GM18502 (cell line): ENCODE measurements around the gene LRCH3.
"Not testable (repeated sequence)": the region's sequence is repeated elsewhere in the genome, so short reads cannot be mapped to it uniquely, and the experiment has no call there.

ENCODE experiments used
- ATAC-seq: cut with Tn5 transposase; IDR thresholded peaks from one replicate; pipeline ENCODE4 v1.9.1; 2021; ENCODE audit warnings: mild to moderate bottlenecking; ENCODE audit not compliant: unreplicated experiment, poor library complexity

LRCH3 gene

GRCh38 chr3:197881270-197881969 lies 90.4 kb downstream of the LRCH3 start:
- no peak for ATAC-seq

- ATAC-seq: no peak
Observed at GRCh38 chr3:197881970-197882338, 90.9 kb downstream of the LRCH3 start.

GRCh38 chr3:197882586-197882985 lies 91.5 kb downstream of the LRCH3 start:
- ATAC-seq: no peak

GRCh38 chr3:197883541-197883940 lies 92.5 kb downstream of the LRCH3 start:
- ATAC-seq: no peak

GRCh38 chr3:197884330-197884729 lies 93.3 kb downstream of the LRCH3 start:
- ATAC-seq: not testable (repeated sequence)

- not testable (repeated sequence) for ATAC-seq
Observed at GRCh38 chr3:197886052-197886451, 95.0 kb downstream of the LRCH3 start.

- not testable (repeated sequence) for ATAC-seq
Observed at GRCh38 chr3:197887430-197888053, 96.5 kb downstream of the LRCH3 start.

GRCh38 chr3:197888511-197888910 lies 97.5 kb downstream of the LRCH3 start:
- no peak for ATAC-seq

- no peak for ATAC-seq
Observed at GRCh38 chr3:197889204-197889930, 98.3 kb downstream of the LRCH3 start.

GRCh38 chr3:197890693-197891092 lies 99.6 kb downstream of the LRCH3 start:
- no peak for ATAC-seq

- no peak for ATAC-seq
Observed at GRCh38 chr3:197892162-197892561, 101.1 kb downstream of the LRCH3 start.

GRCh38 chr3:197896421-197896820 lies 105.4 kb downstream of the LRCH3 start:
- no peak for ATAC-seq

GRCh38 chr3:197899833-197900478 lies 108.9 kb downstream of the LRCH3 start:
- no peak for ATAC-seq

- ATAC-seq: no peak
Observed at GRCh38 chr3:197901626-197902025, 110.6 kb downstream of the LRCH3 start.

GRCh38 chr3:197906023-197906849 lies 115.2 kb downstream of the LRCH3 start:
- ATAC-seq: peak; percentile 94

- ATAC-seq: peak; percentile 3
Observed at GRCh38 chr3:197906850-197907187, 115.8 kb downstream of the LRCH3 start.

GRCh38 chr3:197907196-197907595 lies 116.1 kb downstream of the LRCH3 start:
- ATAC-seq: no peak

GRCh38 chr3:197908550-197908949 lies 117.5 kb downstream of the LRCH3 start:
- not testable (repeated sequence) for ATAC-seq

GRCh38 chr3:197908957-197909701 lies 118.1 kb downstream of the LRCH3 start:
- no peak for ATAC-seq
